Hepatocyte (in vitro differentiated cells): ENCODE results near the gene XRCC6.

Experiments
- EZH2 ChIP-seq: fragments of 200-600 bp; sonication (generic); IDR thresholded peaks from 2 replicates; pipeline ENCODE4 v1.6.1; 2016; ENCODE audit warnings: antibody characterized with exemption, mild to moderate bottlenecking, borderline replicate concordance
- EZH2phosphoT487 ChIP-seq: fragments of 200-600 bp; sonication (generic); IDR thresholded peaks from one replicate; pipeline ENCODE4 v1.6.1; 2018; ENCODE audit warnings: antibody characterized with exemption, mild to moderate bottlenecking, low read depth, moderate library complexity; ENCODE audit not compliant: unreplicated experiment, severe bottlenecking
- TF ChIP-seq, protein P1 (sequence below): fragments of 200-600 bp; sonication (generic); IDR thresholded peaks from 2 replicates; pipeline ENCODE4 v1.5.1; 2016; ENCODE audit warnings: antibody characterized with exemption, mild to moderate bottlenecking; ENCODE audit not compliant: poor library complexity

GRCh38 chr22:41576877-41577276, 44.2 kb upstream of the XRCC6 start:
- TF ChIP-seq, protein P1, sequence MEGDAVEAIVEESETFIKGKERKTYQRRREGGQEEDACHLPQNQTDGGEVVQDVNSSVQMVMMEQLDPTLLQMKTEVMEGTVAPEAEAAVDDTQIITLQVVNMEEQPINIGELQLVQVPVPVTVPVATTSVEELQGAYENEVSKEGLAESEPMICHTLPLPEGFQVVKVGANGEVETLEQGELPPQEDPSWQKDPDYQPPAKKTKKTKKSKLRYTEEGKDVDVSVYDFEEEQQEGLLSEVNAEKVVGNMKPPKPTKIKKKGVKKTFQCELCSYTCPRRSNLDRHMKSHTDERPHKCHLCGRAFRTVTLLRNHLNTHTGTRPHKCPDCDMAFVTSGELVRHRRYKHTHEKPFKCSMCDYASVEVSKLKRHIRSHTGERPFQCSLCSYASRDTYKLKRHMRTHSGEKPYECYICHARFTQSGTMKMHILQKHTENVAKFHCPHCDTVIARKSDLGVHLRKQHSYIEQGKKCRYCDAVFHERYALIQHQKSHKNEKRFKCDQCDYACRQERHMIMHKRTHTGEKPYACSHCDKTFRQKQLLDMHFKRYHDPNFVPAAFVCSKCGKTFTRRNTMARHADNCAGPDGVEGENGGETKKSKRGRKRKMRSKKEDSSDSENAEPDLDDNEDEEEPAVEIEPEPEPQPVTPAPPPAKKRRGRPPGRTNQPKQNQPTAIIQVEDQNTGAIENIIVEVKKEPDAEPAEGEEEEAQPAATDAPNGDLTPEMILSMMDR, result peak; percentile 46
- TF ChIP-seq EZH2phosphoT487, result no peak
- no peak for TF ChIP-seq EZH2
